ENCODE results near the gene TIPRL.

DNA sequence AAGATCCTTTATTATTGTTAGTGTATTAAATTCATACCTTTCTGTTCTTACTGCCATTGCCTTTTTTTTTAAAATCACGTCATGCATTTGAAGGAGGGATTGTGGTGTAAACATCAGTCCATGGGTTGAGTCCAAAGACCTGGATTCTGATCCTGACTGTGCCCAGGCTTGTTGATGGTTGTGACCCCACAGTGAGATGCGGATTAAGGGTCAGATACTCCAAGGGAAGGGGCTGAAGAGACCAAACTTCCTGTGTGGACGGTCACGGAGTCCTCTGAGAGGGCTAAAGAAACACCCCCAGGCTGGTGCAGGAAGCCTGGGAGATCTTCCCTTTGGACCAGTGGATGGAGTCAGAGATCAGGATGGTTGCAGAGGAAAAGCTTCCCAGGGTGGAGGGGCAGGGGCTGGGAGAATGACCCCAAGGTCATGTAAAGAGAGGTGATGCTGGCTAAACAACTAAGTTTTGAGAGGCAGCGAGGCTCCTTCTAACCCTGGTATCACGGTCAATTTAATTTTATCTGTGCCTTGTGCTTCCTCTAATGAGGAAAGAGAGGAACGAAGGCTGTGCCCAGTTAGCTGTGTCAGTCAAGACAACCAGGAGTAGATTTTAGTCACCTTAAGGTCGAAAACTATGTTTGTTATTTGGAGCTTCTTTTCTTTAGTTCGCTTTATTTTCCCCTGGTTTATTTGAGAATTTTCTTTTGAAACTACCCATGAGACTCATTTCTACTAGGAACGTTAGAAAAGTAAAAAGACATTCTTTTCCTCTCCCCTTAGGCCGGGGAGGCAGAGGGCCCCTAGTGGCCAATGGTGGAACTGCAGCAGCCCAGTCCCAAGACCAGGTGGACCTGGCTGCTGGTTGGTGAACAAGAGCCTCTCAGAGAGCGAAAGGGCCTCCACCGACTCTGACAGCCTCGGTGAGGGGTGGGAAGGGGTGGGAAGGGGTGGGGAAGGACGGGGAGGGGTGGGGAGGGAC, 33.3 kb upstream of the TIPRL start:
- TF ChIP-seq, protein P1, sequence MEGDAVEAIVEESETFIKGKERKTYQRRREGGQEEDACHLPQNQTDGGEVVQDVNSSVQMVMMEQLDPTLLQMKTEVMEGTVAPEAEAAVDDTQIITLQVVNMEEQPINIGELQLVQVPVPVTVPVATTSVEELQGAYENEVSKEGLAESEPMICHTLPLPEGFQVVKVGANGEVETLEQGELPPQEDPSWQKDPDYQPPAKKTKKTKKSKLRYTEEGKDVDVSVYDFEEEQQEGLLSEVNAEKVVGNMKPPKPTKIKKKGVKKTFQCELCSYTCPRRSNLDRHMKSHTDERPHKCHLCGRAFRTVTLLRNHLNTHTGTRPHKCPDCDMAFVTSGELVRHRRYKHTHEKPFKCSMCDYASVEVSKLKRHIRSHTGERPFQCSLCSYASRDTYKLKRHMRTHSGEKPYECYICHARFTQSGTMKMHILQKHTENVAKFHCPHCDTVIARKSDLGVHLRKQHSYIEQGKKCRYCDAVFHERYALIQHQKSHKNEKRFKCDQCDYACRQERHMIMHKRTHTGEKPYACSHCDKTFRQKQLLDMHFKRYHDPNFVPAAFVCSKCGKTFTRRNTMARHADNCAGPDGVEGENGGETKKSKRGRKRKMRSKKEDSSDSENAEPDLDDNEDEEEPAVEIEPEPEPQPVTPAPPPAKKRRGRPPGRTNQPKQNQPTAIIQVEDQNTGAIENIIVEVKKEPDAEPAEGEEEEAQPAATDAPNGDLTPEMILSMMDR (IDR thresholded peaks at IDR 0.05), result peak; percentile 75 to 98 (median 94)
- TF ChIP-seq POLR2A (IDR thresholded peaks at IDR 0.05), result no peak

Data from thyroid gland (tissue), 4 donors.